ENCODE data around the gene AOAH. TPM values are rescaled to one million over a fixed set of nuclear protein-coding genes. Genes with fewer than 3 reads are reported as not detected.

The AOAH gene
- total RNA-seq, 4 donors from 2014 or later: 0.93 to 20.5 (median 9.9) TPM

DNA sequence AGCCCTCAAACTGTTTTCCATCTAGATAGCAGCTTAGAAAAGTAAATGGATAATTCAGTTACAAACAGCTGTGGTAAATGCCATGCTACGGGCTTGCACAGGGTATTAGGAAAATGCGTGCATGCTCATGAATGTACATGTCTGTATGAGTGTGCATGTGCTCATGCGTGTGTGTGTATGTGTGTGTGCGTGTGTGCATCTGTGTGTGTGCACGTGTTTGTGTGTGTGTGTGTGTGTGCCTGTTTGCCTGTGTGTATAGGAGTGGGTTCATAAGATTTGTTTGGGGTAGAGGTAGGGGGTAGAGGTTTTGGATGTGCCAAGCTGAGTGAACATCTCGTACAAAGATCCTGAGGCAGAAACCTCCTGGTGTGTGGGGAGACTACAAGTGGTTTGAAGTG, 52.9 kb downstream of the AOAH start:
- no peaks in the 10 kb centered on the region for H3K9me3 ChIP-seq
- TF ChIP-seq POLR2A (IDR thresholded peaks at IDR 0.05) (no peak), POLR2AphosphoS5 (IDR thresholded peaks at IDR 0.05) (no peak), EP300 (IDR thresholded peaks at IDR 0.05) (no peak)
- TF ChIP-seq, protein P1, sequence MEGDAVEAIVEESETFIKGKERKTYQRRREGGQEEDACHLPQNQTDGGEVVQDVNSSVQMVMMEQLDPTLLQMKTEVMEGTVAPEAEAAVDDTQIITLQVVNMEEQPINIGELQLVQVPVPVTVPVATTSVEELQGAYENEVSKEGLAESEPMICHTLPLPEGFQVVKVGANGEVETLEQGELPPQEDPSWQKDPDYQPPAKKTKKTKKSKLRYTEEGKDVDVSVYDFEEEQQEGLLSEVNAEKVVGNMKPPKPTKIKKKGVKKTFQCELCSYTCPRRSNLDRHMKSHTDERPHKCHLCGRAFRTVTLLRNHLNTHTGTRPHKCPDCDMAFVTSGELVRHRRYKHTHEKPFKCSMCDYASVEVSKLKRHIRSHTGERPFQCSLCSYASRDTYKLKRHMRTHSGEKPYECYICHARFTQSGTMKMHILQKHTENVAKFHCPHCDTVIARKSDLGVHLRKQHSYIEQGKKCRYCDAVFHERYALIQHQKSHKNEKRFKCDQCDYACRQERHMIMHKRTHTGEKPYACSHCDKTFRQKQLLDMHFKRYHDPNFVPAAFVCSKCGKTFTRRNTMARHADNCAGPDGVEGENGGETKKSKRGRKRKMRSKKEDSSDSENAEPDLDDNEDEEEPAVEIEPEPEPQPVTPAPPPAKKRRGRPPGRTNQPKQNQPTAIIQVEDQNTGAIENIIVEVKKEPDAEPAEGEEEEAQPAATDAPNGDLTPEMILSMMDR (IDR thresholded peaks at IDR 0.05): no peak
- H3K36me3 ChIP-seq: no peaks in the 10 kb centered on the region
- H3K4me1 ChIP-seq: no peaks in the 10 kb centered on the region
- H3K27me3 ChIP-seq: no peaks in the 10 kb centered on the region
- no peak overlapping the region for H3K27ac ChIP-seq
- WGBS, 2 donors (ENCODE audit: low coverage in 1 of 2): 86 to 92% methylated on average over 6 of the region's 6 CpGs
- ATAC-seq: no peak
- H3K4me3 ChIP-seq: no peak overlapping the region

DNA sequence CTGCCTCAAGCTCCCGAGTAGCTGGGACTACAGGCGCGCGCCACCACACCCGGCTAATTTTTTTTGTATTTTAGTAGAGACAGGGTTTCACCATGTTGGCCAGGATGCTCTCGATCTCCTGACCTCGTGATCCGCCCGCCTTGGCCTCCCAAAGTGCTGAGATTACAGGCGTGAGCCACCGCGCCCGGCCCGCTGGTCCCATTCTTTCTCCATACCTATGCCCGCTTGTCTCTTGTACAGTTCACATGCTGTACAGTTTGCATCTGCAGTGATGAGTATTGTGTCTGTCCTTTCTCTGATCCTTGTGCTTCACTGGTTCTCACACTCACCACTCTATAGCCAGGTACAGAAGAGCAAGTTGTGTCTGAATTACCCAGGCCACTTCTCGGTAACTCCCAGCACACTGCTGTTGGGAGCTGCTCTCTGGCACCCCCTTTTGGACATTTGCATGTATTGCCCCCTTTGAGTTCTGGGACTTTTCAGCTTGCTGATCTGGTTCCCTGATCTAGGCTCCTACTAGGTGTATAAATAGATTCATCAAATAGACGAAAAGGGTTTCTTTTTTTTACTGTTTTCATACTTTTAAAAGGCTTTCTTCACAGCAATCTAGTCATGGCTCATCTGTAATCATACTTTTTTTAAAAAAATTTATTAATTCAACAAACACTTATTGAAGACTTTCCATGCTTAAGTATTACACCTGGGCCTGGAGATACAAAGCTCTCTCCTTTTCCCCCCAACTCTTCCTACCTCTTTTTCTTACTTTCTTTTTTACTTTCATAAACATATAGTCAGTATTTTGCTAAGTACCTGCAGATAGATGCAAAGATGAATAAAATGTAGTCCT, 53.5 kb downstream of the AOAH start:
- ATAC-seq: no peak
- no peaks in the 10 kb centered on the region for H3K9me3 ChIP-seq
- H3K4me1 ChIP-seq: no peaks in the 10 kb centered on the region
- H3K27ac ChIP-seq: no peak overlapping the region
- TF ChIP-seq, protein P1 (IDR thresholded peaks at IDR 0.05): peak; percentile 77 to 86 (median 78)
- TF ChIP-seq EP300 (IDR thresholded peaks at IDR 0.05): no peak
- 70 to 82% methylated on average over 7 to 17 of the region's 17 CpGs for WGBS, 2 donors (ENCODE audit: low coverage in 1 of 2)
- H3K27me3 ChIP-seq: no peaks in the 10 kb centered on the region
- no peak overlapping the region for H3K4me3 ChIP-seq
- H3K36me3 ChIP-seq: no peaks in the 10 kb centered on the region

DNA sequence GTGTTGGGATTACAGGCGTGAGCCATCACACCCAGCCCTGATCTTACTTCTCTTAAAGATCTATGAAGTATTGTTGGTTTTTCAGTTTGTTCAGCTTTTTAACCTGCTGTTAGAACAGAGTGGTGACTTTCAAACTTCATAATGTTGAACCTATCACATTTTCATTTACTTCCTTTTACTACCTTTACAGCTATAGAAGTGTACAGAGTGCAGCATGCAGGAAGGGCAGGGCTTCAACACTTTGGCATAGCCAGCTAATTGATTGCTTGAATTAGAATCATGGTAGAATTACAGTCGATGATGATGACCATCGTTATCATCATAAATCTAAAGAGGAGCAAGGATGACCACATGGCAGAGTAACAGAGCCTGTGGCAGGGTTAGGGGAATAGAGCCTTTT, 55.5 kb downstream of the AOAH start:
- 59 to 70% methylated on average over 3 of the region's 3 CpGs for WGBS, 2 donors (ENCODE audit: low coverage in 1 of 2)
- no peak overlapping the region for H3K27ac ChIP-seq
- no peak for ATAC-seq
- TF ChIP-seq EP300 (IDR thresholded peaks at IDR 0.05) (no peak), POLR2AphosphoS5 (IDR thresholded peaks at IDR 0.05) (no peak), POLR2A (IDR thresholded peaks at IDR 0.05) (no peak)
- TF ChIP-seq, protein P1 (IDR thresholded peaks at IDR 0.05): no peak
- H3K4me1 ChIP-seq: no peaks in the 10 kb centered on the region
- H3K9me3 ChIP-seq: no peaks in the 10 kb centered on the region
- H3K36me3 ChIP-seq: no peaks in the 10 kb centered on the region
- no peak overlapping the region for H3K4me3 ChIP-seq
- H3K27me3 ChIP-seq: no peaks in the 10 kb centered on the region

DNA sequence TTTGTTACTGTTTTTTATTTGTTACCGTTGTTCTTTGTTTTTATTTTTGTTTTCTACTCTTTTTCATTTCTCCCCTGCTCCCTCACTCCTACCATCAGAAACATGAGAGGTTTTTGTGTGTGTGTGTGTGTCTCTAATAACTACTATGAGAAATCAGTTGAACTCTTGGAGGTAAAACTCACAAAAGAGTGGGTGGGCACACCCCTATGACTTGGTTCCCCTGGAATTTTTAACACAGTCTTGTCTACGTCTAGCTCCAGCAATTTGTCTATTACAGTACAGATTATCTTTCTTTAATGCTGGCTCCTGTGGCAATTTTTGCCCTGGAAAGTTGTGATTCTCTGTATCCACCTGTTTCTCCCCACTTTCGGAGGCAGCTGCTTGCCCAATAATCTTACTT, 56.2 kb downstream of the AOAH start:
- H3K36me3 ChIP-seq: no peaks in the 10 kb centered on the region
- H3K9me3 ChIP-seq: no peaks in the 10 kb centered on the region
- ATAC-seq: no peak
- H3K4me1 ChIP-seq: no peaks in the 10 kb centered on the region
- 58 to 59% methylated on average over 3 of the region's 3 CpGs for WGBS, 2 donors (ENCODE audit: low coverage in 1 of 2)
- H3K4me3 ChIP-seq: no peak overlapping the region
- no peak overlapping the region for H3K27ac ChIP-seq
- TF ChIP-seq, protein P1 (IDR thresholded peaks at IDR 0.05): no peak
- no peak for TF ChIP-seq POLR2AphosphoS5 (IDR thresholded peaks at IDR 0.05)
- TF ChIP-seq EP300 (IDR thresholded peaks at IDR 0.05): no peak
- no peak for TF ChIP-seq POLR2A (IDR thresholded peaks at IDR 0.05)
- H3K27me3 ChIP-seq: no peaks in the 10 kb centered on the region
